Measurements from ENCODE around the gene FRMD5.

DNA sequence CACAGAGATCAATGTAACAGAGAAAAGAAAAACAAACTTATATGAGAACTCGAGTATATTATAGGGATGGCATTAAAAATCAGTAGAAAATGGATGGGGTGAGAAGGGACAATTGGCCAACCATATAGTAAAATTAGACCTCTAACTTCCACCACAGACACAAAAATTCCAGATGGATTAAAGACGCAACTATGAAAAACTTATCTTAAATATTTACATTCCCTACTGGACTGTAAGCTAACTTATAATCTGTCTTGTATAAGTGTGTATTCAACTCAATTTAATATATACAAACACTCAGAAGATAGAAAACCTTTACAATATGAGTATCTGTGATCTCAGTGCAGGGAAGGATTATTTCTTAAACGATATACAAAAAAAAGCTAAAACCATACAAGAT is 373.6 kb downstream of the FRMD5 start:
- TF ChIP-seq, protein P1, sequence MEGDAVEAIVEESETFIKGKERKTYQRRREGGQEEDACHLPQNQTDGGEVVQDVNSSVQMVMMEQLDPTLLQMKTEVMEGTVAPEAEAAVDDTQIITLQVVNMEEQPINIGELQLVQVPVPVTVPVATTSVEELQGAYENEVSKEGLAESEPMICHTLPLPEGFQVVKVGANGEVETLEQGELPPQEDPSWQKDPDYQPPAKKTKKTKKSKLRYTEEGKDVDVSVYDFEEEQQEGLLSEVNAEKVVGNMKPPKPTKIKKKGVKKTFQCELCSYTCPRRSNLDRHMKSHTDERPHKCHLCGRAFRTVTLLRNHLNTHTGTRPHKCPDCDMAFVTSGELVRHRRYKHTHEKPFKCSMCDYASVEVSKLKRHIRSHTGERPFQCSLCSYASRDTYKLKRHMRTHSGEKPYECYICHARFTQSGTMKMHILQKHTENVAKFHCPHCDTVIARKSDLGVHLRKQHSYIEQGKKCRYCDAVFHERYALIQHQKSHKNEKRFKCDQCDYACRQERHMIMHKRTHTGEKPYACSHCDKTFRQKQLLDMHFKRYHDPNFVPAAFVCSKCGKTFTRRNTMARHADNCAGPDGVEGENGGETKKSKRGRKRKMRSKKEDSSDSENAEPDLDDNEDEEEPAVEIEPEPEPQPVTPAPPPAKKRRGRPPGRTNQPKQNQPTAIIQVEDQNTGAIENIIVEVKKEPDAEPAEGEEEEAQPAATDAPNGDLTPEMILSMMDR (IDR thresholded peaks at IDR 0.05; ENCODE audit: borderline replicate concordance, extremely low read depth, low read length, poor library complexity, severe bottlenecking), result no peak
- TF ChIP-seq EZH2 (IDR thresholded peaks at IDR 0.05; ENCODE audit: borderline replicate concordance, low read depth, low read length, severe bottlenecking), result no peak
